NCI-H526 treated with DMSO at 0.1 percent for 48 hours (cell line): Measurements from ENCODE around the gene TTC3.

Source experiments
- DNase-seq: peaks from one replicate; lab custom pipeline; 2025; lab: John Stamatoyannopoulos, UW

TTC3 gene

GRCh38 chr21:37224861-37225839 lies 152.1 kb downstream of the TTC3 start:
- DNase-seq, result no peak

- DNase-seq, result no peak
Observed at GRCh38 chr21:37226041-37226920, 153.2 kb downstream of the TTC3 start.

GRCh38 chr21:37227071-37228002 lies 154.3 kb downstream of the TTC3 start:
- DNase-seq, result no peak

GRCh38 chr21:37228003-37228400 lies 154.9 kb downstream of the TTC3 start:
- DNase-seq, result no peak

- DNase-seq, result no peak
Observed at GRCh38 chr21:37230632-37231248, 157.7 kb downstream of the TTC3 start.

- no peak for DNase-seq
Observed at GRCh38 chr21:37231249-37231645, 158.2 kb downstream of the TTC3 start.

- no peak for DNase-seq
Observed at GRCh38 chr21:37231671-37232070, 158.6 kb downstream of the TTC3 start.

- DNase-seq, result no peak
Observed at GRCh38 chr21:37232274-37233018, 159.4 kb downstream of the TTC3 start.

GRCh38 chr21:37233551-37234146 lies 160.6 kb downstream of the TTC3 start:
- DNase-seq, result no peak

- no peak for DNase-seq
Observed at GRCh38 chr21:37237346-37237745, 164.3 kb downstream of the TTC3 start.

- no peak for DNase-seq
Observed at GRCh38 chr21:37237764-37238163, 164.7 kb downstream of the TTC3 start.

- no peak for DNase-seq
Observed at GRCh38 chr21:37240978-37241377, 167.9 kb downstream of the TTC3 start.

- DNase-seq, result no peak
Observed at GRCh38 chr21:37241426-37241825, 168.4 kb downstream of the TTC3 start.

- no peak for DNase-seq
Observed at GRCh38 chr21:37243961-37244360, 170.9 kb downstream of the TTC3 start.

- DNase-seq, result no peak
Observed at GRCh38 chr21:37244501-37245095, 171.5 kb downstream of the TTC3 start.

- DNase-seq, result no peak
Observed at GRCh38 chr21:37245151-37245550, 172.1 kb downstream of the TTC3 start.

- no peak for DNase-seq
Observed at GRCh38 chr21:37248298-37248697, 175.2 kb downstream of the TTC3 start.

GRCh38 chr21:37249112-37249904 lies 176.3 kb downstream of the TTC3 start:
- DNase-seq, result no peak

- DNase-seq, result no peak
Observed at GRCh38 chr21:37251294-37251634, 178.2 kb downstream of the TTC3 start.
